Common myeloid progenitor, CD34-positive (primary cell): ENCODE results near the gene PKDCC.

Experiments
- CTCF ChIA-PET: fragments of 350-600 bp; sonication (Branson Sonifier 250); formaldehyde crosslinking; loops from one replicate; lab custom pipeline; 2021; ENCODE audit warnings: antibody characterized with exemption; lab: Charles Lee
- POLR2A ChIA-PET: fragments of 350-600 bp; sonication (Branson Sonifier 250); formaldehyde crosslinking; loops from one replicate; lab custom pipeline; 2021; ENCODE audit warnings: antibody characterized with exemption; lab: Charles Lee
- DNase-seq, 3 donors: peaks; one replicate each; pipeline versions ENCODE4 v3.0.0 to v3.0.0-alpha.2; 2013
- H3K27ac ChIP-seq, 2 experiments: 1 replicate in 1 of 2; 2 replicates in 1 of 2; pipeline ENCODE4 v1.7.0; 2013; ENCODE audit warnings: inconsistent platforms in 2 of 2, low read length in 2 of 2, mild to moderate bottlenecking in 2 of 2, low read depth in 1 of 2, moderate library complexity in 1 of 2; ENCODE audit not compliant: severe bottlenecking in 2 of 2, insufficient read depth in 1 of 2, poor library complexity in 1 of 2
- H3K27me3 ChIP-seq, 5 experiments: replicated peaks in 2 of 5; 1 replicate in 3 of 5; 2 replicates in 2 of 5; pipeline versions ENCODE4 v1.6.1 to v1.7.0; 2013; ENCODE audit warnings: low read length in 4 of 5, mild to moderate bottlenecking in 2 of 5, moderate library complexity in 2 of 5, inconsistent platforms in 1 of 5; ENCODE audit not compliant: insufficient read depth in 5 of 5, control insufficient read depth in 4 of 5
- H3K36me3 ChIP-seq, 4 experiments: 1 replicate in 2 of 4; 2 replicates in 2 of 4; pipeline versions ENCODE4 v1.6.1 to v1.7.0; 2013; ENCODE audit warnings: low read length in 3 of 4, control low read depth in 1 of 4, mild to moderate bottlenecking in 1 of 4; ENCODE audit not compliant: control insufficient read depth in 4 of 4, insufficient read depth in 4 of 4
- H3K4me1 ChIP-seq, 4 experiments: 1 replicate in 3 of 4; 2 replicates in 1 of 4; pipeline versions ENCODE4 v1.6.1 to v1.7.1; 2013; ENCODE audit warnings: low read length in 3 of 4, mild to moderate bottlenecking in 3 of 4, control low read depth in 1 of 4, inconsistent platforms in 1 of 4, moderate library complexity in 1 of 4; ENCODE audit not compliant: control insufficient read depth in 4 of 4, insufficient read depth in 4 of 4; ENCODE audit errors: control extremely low read depth in 1 of 4
- H3K4me3 ChIP-seq, 7 experiments: 1 replicate in 4 of 7; 2 replicates in 3 of 7; pipeline versions ENCODE4 v1.5.1 to v1.7.0; 2013; ENCODE audit warnings: mild to moderate bottlenecking in 7 of 7, low read length in 6 of 7, moderate library complexity in 6 of 7, inconsistent platforms in 2 of 7, low read depth in 2 of 7, control low read depth in 1 of 7; ENCODE audit not compliant: insufficient read depth in 4 of 7, control insufficient read depth in 1 of 7; ENCODE audit errors: extremely low read depth in 1 of 7
- H3K9me3 ChIP-seq, 5 experiments: 1 replicate in 4 of 5; 2 replicates in 1 of 5; pipeline versions ENCODE4 v1.6.1 to v1.7.1; 2013; ENCODE audit warnings: low read length in 4 of 5, mild to moderate bottlenecking in 2 of 5, inconsistent platforms in 1 of 5, low read depth in 1 of 5, moderate library complexity in 1 of 5; ENCODE audit not compliant: control insufficient read depth in 4 of 5, insufficient read depth in 2 of 5; ENCODE audit errors: control extremely low read depth in 1 of 5
- WGBS: methylation state at CpG from one replicate; pipeline ENCODE4 v1.1.5; 2013; ENCODE audit not compliant: insufficient coverage; 5-methylcytosine and 5-hydroxymethylcytosine counted together

Gene PKDCC

GRCh38 chr2:42050010-42050702, 2.3 kb downstream of the PKDCC start:
- Histone ChIP-seq H3K9me3 (no peaks in the 10 kb centered on the region), H3K4me3 (no peak overlapping the region), H3K27ac (no peak overlapping the region), H3K4me1 (peaks cover 0 to 16% (median 13%) of the 10 kb centered on the region in 4 experiments), H3K27me3 (peaks cover 0 to 58% (median 32%) of the 10 kb centered on the region in 5 experiments), H3K36me3 (no peaks in the 10 kb centered on the region)
- POLR2A ChIA-PET: no interaction called here
- CTCF ChIA-PET: no interaction called here
- WGBS: 93% methylated on average over 12 of the region's 14 CpGs
- DNase-seq: no peak

GRCh38 chr2:42050703-42051542, 3.1 kb downstream of the PKDCC start:
- ChIA-PET POLR2A (no interaction called here), CTCF (interaction anchor here (1.6 kb wide), 1 partner anchor 40 kb away, joined by 4 read pairs; no protein-coding TSS in a partner anchor)
- Histone ChIP-seq H3K4me1 (peaks cover 0 to 16% (median 13%) of the 10 kb centered on the region in 4 experiments), H3K27ac (no peak overlapping the region), H3K4me3 (no peak overlapping the region), H3K9me3 (no peaks in the 10 kb centered on the region), H3K36me3 (no peaks in the 10 kb centered on the region), H3K27me3 (peaks cover 0 to 51% (median 27%) of the 10 kb centered on the region in 5 experiments)
- 100% methylated on average over 1 of the region's 8 CpGs for WGBS
- DNase-seq: no peak

GRCh38 chr2:42051543-42052235, 3.9 kb downstream of the PKDCC start:
- no peaks in the 10 kb centered on the region for H3K36me3 ChIP-seq
- no peak for DNase-seq
- POLR2A ChIA-PET: no interaction called here
- H3K4me3 ChIP-seq: no peak overlapping the region
- H3K27me3 ChIP-seq: peaks cover 0 to 46% (median 24%) of the 10 kb centered on the region in 5 experiments
- peaks cover 0 to 15% (median 13%) of the 10 kb centered on the region in 4 experiments for H3K4me1 ChIP-seq
- CTCF ChIA-PET: interaction anchor here (1.6 to 2.2 kb wide), 2 partner anchors 10 to 39 kb away, joined by 4 to 7 read pairs; no protein-coding TSS in a partner anchor
- H3K9me3 ChIP-seq: no peaks in the 10 kb centered on the region
- 97% methylated on average over 5 of the region's 11 CpGs for WGBS
- no peak overlapping the region for H3K27ac ChIP-seq

- CTCF ChIA-PET: interaction anchor here (1.6 to 2.2 kb wide), 2 partner anchors 9 to 38 kb away, joined by 4 to 7 read pairs; no protein-coding TSS in a partner anchor
Observed at GRCh38 chr2:42052702-42053481, 5.1 kb downstream of the PKDCC start.

GRCh38 chr2:42053482-42053790, 5.6 kb downstream of the PKDCC start:
- Histone ChIP-seq H3K36me3 (no peaks in the 10 kb centered on the region), H3K27me3 (peaks cover 0 to 36% (median 19%) of the 10 kb centered on the region in 5 experiments), H3K4me1 (peaks cover 0 to 5% (median 3%) of the 10 kb centered on the region in 4 experiments), H3K9me3 (no peaks in the 10 kb centered on the region), H3K4me3 (no peak overlapping the region), H3K27ac (no peak overlapping the region)
- WGBS: 96% methylated on average over 6 of the region's 6 CpGs
- DNase-seq: no peak
- CTCF ChIA-PET: interaction anchor here (2.2 kb wide), 1 partner anchor 9 kb away, joined by 7 read pairs; no protein-coding TSS in a partner anchor
- POLR2A ChIA-PET: no interaction called here

More at GRCh38 chr2:42052702-42053481, 5.1 kb downstream of the PKDCC start:
- no peak overlapping the region for H3K27ac ChIP-seq
- H3K4me3 ChIP-seq: no peak overlapping the region
- H3K27me3 ChIP-seq: peaks cover 0 to 37% (median 21%) of the 10 kb centered on the region in 5 experiments
- no peak for DNase-seq
- H3K36me3 ChIP-seq: no peaks in the 10 kb centered on the region
- POLR2A ChIA-PET: interaction anchor here (0.6 kb wide), 1 partner anchor 307 kb away, joined by 3 read pairs; no protein-coding TSS in a partner anchor
- no peaks in the 10 kb centered on the region for H3K9me3 ChIP-seq
- peaks cover 0 to 6% (median 6%) of the 10 kb centered on the region in 4 experiments for H3K4me1 ChIP-seq
- 100% methylated on average over 6 of the region's 14 CpGs for WGBS
